Thoracic aorta (tissue), 2 donors: ENCODE results near the gene TMEM30A. TPM values are rescaled to one million over a fixed set of nuclear protein-coding genes. Genes with fewer than 3 reads are reported as not detected.

Experiments
- ATAC-seq: fragments of 150-250 bp; one replicate; pipeline ENCODE4 v1.8.0; 2017; ENCODE audit warnings: low read depth; ENCODE audit not compliant: insufficient number of reproducible peaks, low FRiP score
- DNase-seq: peaks from one replicate; pipeline ENCODE4 v3.0.0-alpha.2; 2020; ENCODE audit warnings: low spot score
- H3K27ac ChIP-seq, 2 donors: fragments of 200-600 bp; sonication (generic); 1 replicate in 1 of 2; 2 replicates in 1 of 2; pipeline ENCODE4 v1.5.1; 2016; ENCODE audit warnings: mild to moderate bottlenecking in 2 of 2, moderate library complexity in 2 of 2
- H3K27me3 ChIP-seq: fragments of 200-600 bp; sonication (generic); replicated peaks from 2 replicates; pipeline ENCODE4 v1.6.0; 2016; ENCODE audit warnings: mild to moderate bottlenecking; ENCODE audit not compliant: insufficient read depth
- H3K36me3 ChIP-seq: fragments of 200-600 bp; sonication (generic); one replicate; pipeline ENCODE4 v1.5.1; 2016
- H3K4me1 ChIP-seq, 2 donors: fragments of 200-600 bp; sonication (generic); 1 replicate in 1 of 2; 2 replicates in 1 of 2; pipeline versions ENCODE4 v1.5.1 to v1.6.0; 2016; ENCODE audit warnings: low read depth in 2 of 2, mild to moderate bottlenecking in 1 of 2; ENCODE audit not compliant: control insufficient read depth in 1 of 2
- H3K4me3 ChIP-seq: fragments of 200-600 bp; sonication (generic); 2 replicates; pipeline ENCODE4 v1.5.1; 2016; ENCODE audit warnings: mild to moderate bottlenecking
- H3K9me3 ChIP-seq: fragments of 200-600 bp; sonication (generic); 2 replicates; pipeline ENCODE4 v1.5.1; 2016
- CTCF ChIP-seq: fragments of 200-600 bp; sonication (generic); IDR thresholded peaks from one replicate; pipeline ENCODE4 v1.5.1; 2019; ENCODE audit warnings: antibody characterized with exemption
- total RNA-seq, 2 donors: library from RNA; depleted of rRNA; stranded (reverse); fragments of >200 nt; gene quantifications; one replicate each; pipeline versions ENCODE4 v1.1.0 to v1.2.3, GENCODE V29; 2016

Gene TMEM30A
- total RNA-seq, 2 donors from 2014 or later, result 112 to 123 TPM

GRCh38 chr6:75291744-75292143, 7.2 kb upstream of the TMEM30A start:
- Histone ChIP-seq H3K9me3 (no peaks in the 10 kb centered on the region), H3K4me1 (peaks cover 25 to 41% of the 10 kb centered on the region in 2 donors), H3K27ac (peak overlapping the region; percentile 60 to 62), H3K4me3 (no peak overlapping the region), H3K36me3 (no peaks in the 10 kb centered on the region), H3K27me3 (no peaks in the 10 kb centered on the region)
- TF ChIP-seq CTCF, result no peak
- DNase-seq (no peak), ATAC-seq (no peak)

GRCh38 chr6:75291331-75291730, 6.7 kb upstream of the TMEM30A start:
- Histone ChIP-seq H3K4me1 (peaks cover 25 to 44% of the 10 kb centered on the region in 2 donors), H3K36me3 (no peaks in the 10 kb centered on the region), H3K27me3 (no peaks in the 10 kb centered on the region), H3K27ac (peak overlapping the region; percentile 60 to 62), H3K9me3 (no peaks in the 10 kb centered on the region), H3K4me3 (no peak overlapping the region)
- DNase-seq (no peak), ATAC-seq (no peak)
- TF ChIP-seq CTCF, result no peak

- DNase-seq (no peak), ATAC-seq (no peak)
- Histone ChIP-seq H3K9me3 (no peaks in the 10 kb centered on the region), H3K27ac (peak overlapping the region; percentile 60 to 62), H3K4me3 (no peak overlapping the region), H3K36me3 (no peaks in the 10 kb centered on the region), H3K27me3 (no peaks in the 10 kb centered on the region), H3K4me1 (peaks cover 29 to 53% of the 10 kb centered on the region in 2 donors)
- no peak for TF ChIP-seq CTCF
Measured at GRCh38 chr6:75290136-75290945, 5.7 kb upstream of the TMEM30A start.

- no peaks in the 10 kb centered on the region for H3K9me3 ChIP-seq
- H3K36me3 ChIP-seq, result no peaks in the 10 kb centered on the region
- H3K4me1 ChIP-seq, result peaks cover 29 to 53% of the 10 kb centered on the region in 2 donors
- ATAC-seq, result no peak
- DNase-seq, result no peak
- TF ChIP-seq CTCF, result no peak
- H3K27ac ChIP-seq, result no peak overlapping the region
- no peak overlapping the region for H3K4me3 ChIP-seq
- no peaks in the 10 kb centered on the region for H3K27me3 ChIP-seq
Measured at GRCh38 chr6:75288023-75288422, 3.4 kb upstream of the TMEM30A start.

GRCh38 chr6:75287424-75287823, 2.8 kb upstream of the TMEM30A start:
- no peak for ATAC-seq
- no peaks in the 10 kb centered on the region for H3K9me3 ChIP-seq
- H3K36me3 ChIP-seq, result no peaks in the 10 kb centered on the region
- H3K27ac ChIP-seq, result no peak overlapping the region
- no peak for TF ChIP-seq CTCF
- H3K4me1 ChIP-seq, result peaks cover 25 to 47% of the 10 kb centered on the region in 2 donors
- H3K4me3 ChIP-seq, result no peak overlapping the region
- no peaks in the 10 kb centered on the region for H3K27me3 ChIP-seq
- DNase-seq, result no peak
